ENCODE data around the gene NLK. TPM values are rescaled to one million over a fixed set of nuclear protein-coding genes. Genes with fewer than 3 reads are reported as not detected.
"Not testable (repeated sequence)": the region's sequence is repeated elsewhere in the genome, so short reads cannot be mapped to it uniquely, and the experiment has no call there.

The NLK gene
- total RNA-seq, 1 donor = 10.5 TPM

- no peak for TF ChIP-seq CTCF (IDR thresholded peaks at IDR 0.05; ENCODE audit: extremely low read depth, low read depth, low read length)
- no peak overlapping the region for H3K27ac ChIP-seq (ENCODE audit: low read depth, low read length)
- no peaks in the 10 kb centered on the region for H4K20me1 ChIP-seq (ENCODE audit: insufficient read depth, low read length)
- H3K4me1 ChIP-seq (ENCODE audit: insufficient read depth, low read length) = peaks cover 4% of the 10 kb centered on the region
- H3K4me2 ChIP-seq (ENCODE audit: insufficient read depth, low read length) = no peak overlapping the region
- no peak for DNase-seq (ENCODE audit: insufficient read length, low spot score, missing footprints)
- no peaks in the 10 kb centered on the region for H3K27me3 ChIP-seq (ENCODE audit: insufficient read depth, low read length)
- H3K79me2 ChIP-seq (ENCODE audit: insufficient read depth, low read length) = no peaks in the 10 kb centered on the region
- no peak overlapping the region for H3K4me3 ChIP-seq (ENCODE audit: insufficient read depth, low read length)
- H2AFZ ChIP-seq (ENCODE audit: low read length) = no peak overlapping the region
- no peaks in the 10 kb centered on the region for H3K9me3 ChIP-seq (ENCODE audit: low read depth, low read length)
- H3K36me3 ChIP-seq (ENCODE audit: insufficient read depth, low read length) = no peaks in the 10 kb centered on the region
Observed at GRCh38 chr17:28206292-28206691, 163.8 kb downstream of the NLK start.

- H3K4me3 ChIP-seq (ENCODE audit: insufficient read depth, low read length) = no peak overlapping the region
- no peak overlapping the region for H3K4me2 ChIP-seq (ENCODE audit: insufficient read depth, low read length)
- no peaks in the 10 kb centered on the region for H3K9me3 ChIP-seq (ENCODE audit: low read depth, low read length)
- H4K20me1 ChIP-seq (ENCODE audit: insufficient read depth, low read length) = no peaks in the 10 kb centered on the region
- H3K4me1 ChIP-seq (ENCODE audit: insufficient read depth, low read length) = peaks cover 4% of the 10 kb centered on the region
- no peak overlapping the region for H2AFZ ChIP-seq (ENCODE audit: low read length)
- no peaks in the 10 kb centered on the region for H3K79me2 ChIP-seq (ENCODE audit: insufficient read depth, low read length)
- H3K27me3 ChIP-seq (ENCODE audit: insufficient read depth, low read length) = no peaks in the 10 kb centered on the region
- no peaks in the 10 kb centered on the region for H3K36me3 ChIP-seq (ENCODE audit: insufficient read depth, low read length)
- no peak for TF ChIP-seq CTCF (IDR thresholded peaks at IDR 0.05; ENCODE audit: extremely low read depth, low read depth, low read length)
- H3K27ac ChIP-seq (ENCODE audit: low read depth, low read length) = no peak overlapping the region
- no peak for DNase-seq (ENCODE audit: insufficient read length, low spot score, missing footprints)
Observed at GRCh38 chr17:28211811-28212210, 169.3 kb downstream of the NLK start.

GRCh38 chr17:28213578-28213977, 171.1 kb downstream of the NLK start:
- not testable (repeated sequence) for H3K79me2 ChIP-seq (ENCODE audit: insufficient read depth, low read length); H4K20me1 ChIP-seq (ENCODE audit: insufficient read depth, low read length); DNase-seq (ENCODE audit: insufficient read length, low spot score, missing footprints); H3K4me2 ChIP-seq (ENCODE audit: insufficient read depth, low read length); H3K36me3 ChIP-seq (ENCODE audit: insufficient read depth, low read length); H3K9me3 ChIP-seq (ENCODE audit: low read depth, low read length); H3K4me1 ChIP-seq (ENCODE audit: insufficient read depth, low read length); H2AFZ ChIP-seq (ENCODE audit: low read length); H3K4me3 ChIP-seq (ENCODE audit: insufficient read depth, low read length); H3K27ac ChIP-seq (ENCODE audit: low read depth, low read length); H3K27me3 ChIP-seq (ENCODE audit: insufficient read depth, low read length)

GRCh38 chr17:28216052-28216451, 173.6 kb downstream of the NLK start:
- Histone ChIP-seq H2AFZ (ENCODE audit: low read length) (no peak overlapping the region), H3K27ac (ENCODE audit: low read depth, low read length) (no peak overlapping the region), H3K27me3 (ENCODE audit: insufficient read depth, low read length) (no peaks in the 10 kb centered on the region), H3K79me2 (ENCODE audit: insufficient read depth, low read length) (no peaks in the 10 kb centered on the region), H3K4me3 (ENCODE audit: insufficient read depth, low read length) (no peak overlapping the region), H3K36me3 (ENCODE audit: insufficient read depth, low read length) (no peaks in the 10 kb centered on the region), H4K20me1 (ENCODE audit: insufficient read depth, low read length) (no peaks in the 10 kb centered on the region), H3K4me2 (ENCODE audit: insufficient read depth, low read length) (no peak overlapping the region), H3K4me1 (ENCODE audit: insufficient read depth, low read length) (peaks cover 4% of the 10 kb centered on the region), H3K9me3 (ENCODE audit: low read depth, low read length) (no peaks in the 10 kb centered on the region)
- no peak for TF ChIP-seq CTCF (IDR thresholded peaks at IDR 0.05; ENCODE audit: extremely low read depth, low read depth, low read length)
- no peak for DNase-seq (ENCODE audit: insufficient read length, low spot score, missing footprints)

Measured in osteoblast (primary cell).